GM12892 (cell line): Measurements from ENCODE around the gene CDH26.

Experiments used
- DNase-seq: peaks from one replicate; pipeline ENCODE4 v3.0.0; 2011; ENCODE audit not compliant: insufficient read length
- FAIRE-seq: peaks from 2 replicates; lab custom pipeline; 2011; peaks lifted over from hg19 to GRCh38; lab: Jason Lieb, UNC
- POLR2A ChIP-seq: IDR thresholded peaks from 2 replicates; pipeline ENCODE4 v1.6.1; 2011; ENCODE audit warnings: low read depth, low read length, control low read depth
- POLR2AphosphoS5 ChIP-seq: IDR thresholded peaks from 2 replicates; pipeline ENCODE4 v1.6.1; 2011; ENCODE audit warnings: low read depth, low read length, control low read depth
- TAF1 ChIP-seq: IDR thresholded peaks from 2 replicates; pipeline ENCODE4 v1.6.1; 2011; ENCODE audit warnings: low read depth, mild to moderate bottlenecking, control low read depth, low read length, borderline replicate concordance

CDH26 gene

GRCh38 chr20:59962155-59962554, 3.9 kb downstream of the CDH26 start:
- no peak for TF ChIP-seq POLR2A
- no peak for TF ChIP-seq TAF1
- DNase-seq (no peak), FAIRE-seq (no peak)

- DNase-seq: no peak
- TF ChIP-seq TAF1 (no peak), POLR2AphosphoS5 (no peak), POLR2A (no peak)
- no peak for FAIRE-seq
Measured at GRCh38 chr20:59966428-59966827, 8.2 kb downstream of the CDH26 start.

GRCh38 chr20:59971428-59971827, 13.2 kb downstream of the CDH26 start:
- TF ChIP-seq TAF1: no peak
- no peak for TF ChIP-seq POLR2AphosphoS5
- no peak for TF ChIP-seq POLR2A
- no peak for DNase-seq
- FAIRE-seq: no peak

- no peak for FAIRE-seq
- no peak for DNase-seq
- TF ChIP-seq TAF1: no peak
- no peak for TF ChIP-seq POLR2AphosphoS5
- TF ChIP-seq POLR2A: no peak
Measured at GRCh38 chr20:59972037-59972801, 14.0 kb downstream of the CDH26 start.

GRCh38 chr20:59976156-59976782, 18.0 kb downstream of the CDH26 start:
- FAIRE-seq (no peak), DNase-seq (no peak)
- no peak for TF ChIP-seq POLR2A
- TF ChIP-seq POLR2AphosphoS5: no peak
- TF ChIP-seq TAF1: no peak

GRCh38 chr20:59977086-59977485, 18.9 kb downstream of the CDH26 start:
- DNase-seq (no peak), FAIRE-seq (no peak)
- TF ChIP-seq TAF1 (no peak), POLR2AphosphoS5 (no peak), POLR2A (no peak)

GRCh38 chr20:59983076-59983475, 24.9 kb downstream of the CDH26 start:
- FAIRE-seq (no peak), DNase-seq (no peak)
- TF ChIP-seq POLR2AphosphoS5: no peak
- TF ChIP-seq POLR2A: no peak
- no peak for TF ChIP-seq TAF1

- DNase-seq: no peak
Measured at GRCh38 chr20:59984541-59984940, 26.3 kb downstream of the CDH26 start.

GRCh38 chr20:59985164-59985563, 26.9 kb downstream of the CDH26 start:
- FAIRE-seq: no peak
- no peak for DNase-seq
- TF ChIP-seq POLR2AphosphoS5 (no peak), POLR2A (no peak), TAF1 (no peak)

More at GRCh38 chr20:59984541-59984940, 26.3 kb downstream of the CDH26 start:
- TF ChIP-seq POLR2A (no peak), POLR2AphosphoS5 (no peak), TAF1 (no peak)
- FAIRE-seq: no peak

- FAIRE-seq: no peak
Measured at GRCh38 chr20:59985864-59986263, 27.6 kb downstream of the CDH26 start.

GRCh38 chr20:59987135-59987534, 28.9 kb downstream of the CDH26 start:
- DNase-seq: no peak
- FAIRE-seq: no peak
- TF ChIP-seq POLR2A (no peak), POLR2AphosphoS5 (no peak), TAF1 (no peak)

More at GRCh38 chr20:59985864-59986263, 27.6 kb downstream of the CDH26 start:
- DNase-seq: no peak
- no peak for TF ChIP-seq TAF1
- no peak for TF ChIP-seq POLR2A
- TF ChIP-seq POLR2AphosphoS5: no peak

- no peak for FAIRE-seq
- no peak for DNase-seq
- no peak for TF ChIP-seq POLR2AphosphoS5
- TF ChIP-seq TAF1: no peak
- no peak for TF ChIP-seq POLR2A
Measured at GRCh38 chr20:59988141-59988540, 29.9 kb downstream of the CDH26 start.
